ENCODE data around the gene PNPO.

PNPO gene

DNA sequence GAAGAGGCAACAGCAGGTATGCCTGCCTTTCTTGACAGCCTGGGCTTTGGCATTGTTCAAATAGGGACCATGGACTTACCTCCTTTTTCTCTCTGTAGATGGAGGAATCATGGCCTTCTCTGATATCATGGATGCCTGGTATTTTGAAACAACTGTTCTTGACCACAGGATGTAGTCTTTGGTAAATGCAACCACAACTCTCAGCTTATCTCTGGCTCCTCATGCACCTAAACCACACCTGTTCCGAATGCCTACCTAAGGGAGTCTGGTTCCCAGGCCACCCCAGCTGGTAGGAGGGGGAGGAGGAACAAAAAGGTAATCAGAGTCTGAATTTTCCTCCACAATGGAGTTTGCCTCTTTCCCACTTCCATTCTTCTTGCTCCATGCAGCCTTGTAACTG lies 48.3 kb downstream of the PNPO start:
- Histone ChIP-seq H3K27ac (ENCODE audit: low read depth, low read length, poor library complexity, severe bottlenecking) (no peak overlapping the region), H3K4me2 (ENCODE audit: low read length) (no peak overlapping the region), H3K4me1 (ENCODE audit: insufficient read depth, low read length, severe bottlenecking) (no peaks in the 10 kb centered on the region), H2AFZ (ENCODE audit: low read length) (no peak overlapping the region), H3K79me2 (ENCODE audit: insufficient read depth, low read length) (no peaks in the 10 kb centered on the region), H3K9me2 (ENCODE audit: low read depth, low read length) (no peaks in the 10 kb centered on the region), H3K4me3 (ENCODE audit: low read depth, low read length, poor library complexity, severe bottlenecking) (no peak overlapping the region), H3K9ac (ENCODE audit: low read length) (no peak overlapping the region), H3K9me3 (ENCODE audit: low read length) (no peaks in the 10 kb centered on the region), H3K27me3 (ENCODE audit: insufficient read depth, low read length) (no peaks in the 10 kb centered on the region), H3F3A (ENCODE audit: insufficient read depth, low read length) (no peaks in the 10 kb centered on the region), H4K20me1 (ENCODE audit: insufficient read depth, low read length) (no peaks in the 10 kb centered on the region), H3K36me3 (ENCODE audit: insufficient read depth, low read length) (peaks cover 2% of the 10 kb centered on the region; the same call in 1 of the 2 replicates)
- TF ChIP-seq, protein P1, sequence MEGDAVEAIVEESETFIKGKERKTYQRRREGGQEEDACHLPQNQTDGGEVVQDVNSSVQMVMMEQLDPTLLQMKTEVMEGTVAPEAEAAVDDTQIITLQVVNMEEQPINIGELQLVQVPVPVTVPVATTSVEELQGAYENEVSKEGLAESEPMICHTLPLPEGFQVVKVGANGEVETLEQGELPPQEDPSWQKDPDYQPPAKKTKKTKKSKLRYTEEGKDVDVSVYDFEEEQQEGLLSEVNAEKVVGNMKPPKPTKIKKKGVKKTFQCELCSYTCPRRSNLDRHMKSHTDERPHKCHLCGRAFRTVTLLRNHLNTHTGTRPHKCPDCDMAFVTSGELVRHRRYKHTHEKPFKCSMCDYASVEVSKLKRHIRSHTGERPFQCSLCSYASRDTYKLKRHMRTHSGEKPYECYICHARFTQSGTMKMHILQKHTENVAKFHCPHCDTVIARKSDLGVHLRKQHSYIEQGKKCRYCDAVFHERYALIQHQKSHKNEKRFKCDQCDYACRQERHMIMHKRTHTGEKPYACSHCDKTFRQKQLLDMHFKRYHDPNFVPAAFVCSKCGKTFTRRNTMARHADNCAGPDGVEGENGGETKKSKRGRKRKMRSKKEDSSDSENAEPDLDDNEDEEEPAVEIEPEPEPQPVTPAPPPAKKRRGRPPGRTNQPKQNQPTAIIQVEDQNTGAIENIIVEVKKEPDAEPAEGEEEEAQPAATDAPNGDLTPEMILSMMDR (IDR thresholded peaks at IDR 0.05; ENCODE audit: low read length), result no peak
- TF ChIP-seq EZH2 (IDR thresholded peaks at IDR 0.05; ENCODE audit: borderline replicate concordance, low read length), result no peak

DNA sequence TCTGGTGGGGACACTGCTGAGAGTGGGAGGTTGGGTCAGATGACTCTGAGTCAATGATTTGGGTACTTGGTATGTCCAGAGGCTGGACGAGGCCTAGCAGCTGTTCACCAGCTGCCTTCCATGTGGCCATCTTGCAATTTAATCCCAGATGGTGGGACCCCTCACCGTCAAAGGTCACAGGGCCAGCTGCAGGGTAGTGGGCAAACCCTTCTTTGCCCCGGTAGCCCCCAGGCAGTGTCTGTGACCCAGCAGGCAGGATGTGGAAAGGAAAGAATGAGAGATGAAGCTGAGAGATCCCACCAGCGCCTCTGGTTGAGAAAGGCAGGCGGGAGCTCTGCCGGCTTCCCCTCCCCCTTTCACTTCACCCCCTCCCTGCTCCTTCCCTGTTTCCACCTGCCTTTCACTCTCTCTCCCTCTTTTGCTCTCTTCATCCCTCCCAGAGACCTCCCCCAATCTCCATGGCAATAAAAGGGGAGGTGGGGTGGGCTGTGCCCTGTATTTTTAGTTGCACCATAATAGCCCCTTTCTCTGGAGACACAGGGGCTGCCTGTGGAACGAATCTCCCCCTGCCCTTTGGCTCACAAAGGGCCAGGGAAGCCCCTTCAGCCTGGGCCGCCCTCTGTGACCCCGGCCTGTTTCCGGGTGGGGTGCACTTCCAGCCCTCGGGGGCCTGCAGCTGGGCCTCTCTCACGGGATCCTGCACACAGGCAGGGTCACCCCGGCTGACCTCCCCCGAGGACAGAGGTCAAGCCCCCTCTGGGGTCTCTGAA lies 49.8 kb downstream of the PNPO start:
- no peaks in the 10 kb centered on the region for H3K4me1 ChIP-seq (ENCODE audit: insufficient read depth, low read length, severe bottlenecking)
- H3K27me3 ChIP-seq (ENCODE audit: insufficient read depth, low read length), result no peaks in the 10 kb centered on the region; the same call in 1 of the 2 replicates
- no peaks in the 10 kb centered on the region for H3K79me2 ChIP-seq (ENCODE audit: insufficient read depth, low read length)
- no peak overlapping the region for H3K27ac ChIP-seq (ENCODE audit: low read depth, low read length, poor library complexity, severe bottlenecking)
- H3K4me3 ChIP-seq (ENCODE audit: low read depth, low read length, poor library complexity, severe bottlenecking), result no peak overlapping the region
- no peak for TF ChIP-seq EZH2 (IDR thresholded peaks at IDR 0.05; ENCODE audit: borderline replicate concordance, low read length)
- TF ChIP-seq, protein P1 (IDR thresholded peaks at IDR 0.05; ENCODE audit: low read length), result no peak
- H3K9ac ChIP-seq (ENCODE audit: low read length), result no peak overlapping the region
- H3K9me3 ChIP-seq (ENCODE audit: low read length), result no peaks in the 10 kb centered on the region
- H3K9me2 ChIP-seq (ENCODE audit: low read depth, low read length), result no peaks in the 10 kb centered on the region
- no peaks in the 10 kb centered on the region for H4K20me1 ChIP-seq (ENCODE audit: insufficient read depth, low read length)
- H2AFZ ChIP-seq (ENCODE audit: low read length), result no peak overlapping the region
- H3K36me3 ChIP-seq (ENCODE audit: insufficient read depth, low read length), result no peaks in the 10 kb centered on the region
- H3K4me2 ChIP-seq (ENCODE audit: low read length), result no peak overlapping the region
- H3F3A ChIP-seq (ENCODE audit: insufficient read depth, low read length), result no peaks in the 10 kb centered on the region

DNA sequence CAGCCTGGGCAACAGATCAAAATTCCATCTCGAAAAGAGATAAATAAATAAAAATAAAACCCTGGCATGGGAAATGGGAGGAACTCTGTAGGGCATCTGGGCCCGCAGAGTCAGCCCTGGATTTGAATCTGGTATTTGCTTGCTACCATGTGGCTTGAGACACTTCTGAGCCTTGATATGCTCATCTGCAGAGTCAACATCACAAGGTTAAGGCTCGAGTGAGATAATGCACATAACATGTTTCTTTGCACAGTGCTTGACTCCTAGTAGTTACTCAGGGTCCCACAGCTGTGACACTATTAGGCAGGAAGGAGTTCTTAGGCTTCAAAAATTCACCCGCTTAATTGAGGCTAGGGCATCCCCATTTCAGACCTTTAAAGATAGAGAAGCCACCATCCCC lies 50.8 kb downstream of the PNPO start:
- no peak overlapping the region for H3K4me3 ChIP-seq (ENCODE audit: low read depth, low read length, poor library complexity, severe bottlenecking)
- no peak overlapping the region for H2AFZ ChIP-seq (ENCODE audit: low read length)
- H4K20me1 ChIP-seq (ENCODE audit: insufficient read depth, low read length), result no peaks in the 10 kb centered on the region
- no peaks in the 10 kb centered on the region for H3F3A ChIP-seq (ENCODE audit: insufficient read depth, low read length)
- H3K9me3 ChIP-seq (ENCODE audit: low read length), result no peaks in the 10 kb centered on the region
- no peaks in the 10 kb centered on the region; the same call in 1 of the 2 replicates for H3K27me3 ChIP-seq (ENCODE audit: insufficient read depth, low read length)
- no peaks in the 10 kb centered on the region for H3K36me3 ChIP-seq (ENCODE audit: insufficient read depth, low read length)
- H3K9ac ChIP-seq (ENCODE audit: low read length), result no peak overlapping the region
- H3K9me2 ChIP-seq (ENCODE audit: low read depth, low read length), result no peaks in the 10 kb centered on the region
- H3K4me1 ChIP-seq (ENCODE audit: insufficient read depth, low read length, severe bottlenecking), result no peaks in the 10 kb centered on the region
- TF ChIP-seq EZH2 (IDR thresholded peaks at IDR 0.05; ENCODE audit: borderline replicate concordance, low read length), result no peak
- H3K79me2 ChIP-seq (ENCODE audit: insufficient read depth, low read length), result no peaks in the 10 kb centered on the region
- no peak overlapping the region for H3K27ac ChIP-seq (ENCODE audit: low read depth, low read length, poor library complexity, severe bottlenecking)
- H3K4me2 ChIP-seq (ENCODE audit: low read length), result no peak overlapping the region

Data from OCI-LY1 (cell line).